Sciatic nerve (tissue), 2 donors: Measurements from ENCODE around the gene KIAA0586. TPM values are rescaled to one million over a fixed set of nuclear protein-coding genes. Genes with fewer than 3 reads are reported as not detected.
"Not testable (repeated sequence)": the region's sequence is repeated elsewhere in the genome, so short reads cannot be mapped to it uniquely, and the experiment has no call there.

Experiments
- ATAC-seq: fragments of 200-7000 bp; cut with Tn5 transposase; one replicate; pipeline ENCODE4 v1.9.1; 2020; ENCODE audit warnings: mild to moderate bottlenecking, moderate library complexity
- DNase-seq: peaks from one replicate; pipeline ENCODE4 v3.0.0-alpha.2; 2020; ENCODE audit warnings: low spot score
- intact Hi-C: fragments of 100-400 bp; cut with DNase I; formaldehyde crosslinking; loops from one replicate; pipeline ENCODE4 v1.14.2; 2022
- total RNA-seq: library from RNA; stranded (reverse); fragmentation: NEBNext Ultra II Directional; extraction: Animal tissue kit (Norgen Biotek cat#: 25700); gene quantifications from one replicate; pipeline ENCODE4 v1.2.1, GENCODE V29; 2021
- donor health status: DM: no; HTN: no; CAD: no.
- donor health status: DM: no; HTN: no; CAD: no.

The KIAA0586 gene
- total RNA-seq: 19.3 TPM

GRCh38 chr14:58427281-58428117 lies at the start of gene KIAA0586, which contains the start of gene TIMM9:
KIAA0586 (plus strand) TSS chr14:58427719; CDS start chr14:58428265, 546 bp downstream.
TIMM9 (minus strand) TSS chr14:58427531; CDS start chr14:58411945, 15,586 bp downstream.
- intact Hi-C loops: no loop called here
- peak; percentile 99 for ATAC-seq
- peak; percentile 97 for DNase-seq

GRCh38 chr14:58390830-58391229 lies 36.7 kb upstream of the KIAA0586 start:
- ATAC-seq (no peak), DNase-seq (no peak)
- intact Hi-C loops: no loop called here

GRCh38 chr14:58395562-58395811 lies 32.0 kb upstream of the KIAA0586 start:
- intact Hi-C loops: no loop called here
- DNase-seq: no peak
- ATAC-seq: no peak

- DNase-seq (peak; percentile 81), ATAC-seq (peak; percentile 86)
- intact Hi-C loops: no loop called here
Measured at GRCh38 chr14:58395812-58396788, 31.4 kb upstream of the KIAA0586 start, which contains the start of gene TOMM20L. TOMM20L (plus strand) TSS chr14:58395930; CDS start chr14:58395958, 28 bp downstream.

GRCh38 chr14:58397156-58397555 lies 30.4 kb upstream of the KIAA0586 start:
- ATAC-seq: no peak
- intact Hi-C loops: no loop called here
- DNase-seq: no peak

GRCh38 chr14:58398495-58398894 lies 29.0 kb upstream of the KIAA0586 start:
- intact Hi-C loops: no loop called here

GRCh38 chr14:58398895-58399294 lies 28.6 kb upstream of the KIAA0586 start:
- ATAC-seq: no peak
- intact Hi-C loops: no loop called here

More at GRCh38 chr14:58398495-58398894, 29.0 kb upstream of the KIAA0586 start:
- DNase-seq (no peak), ATAC-seq (no peak)

GRCh38 chr14:58401587-58401986 lies 25.9 kb upstream of the KIAA0586 start:
- ATAC-seq (no peak), DNase-seq (no peak)
- intact Hi-C loops: no loop called here

More at GRCh38 chr14:58398895-58399294, 28.6 kb upstream of the KIAA0586 start:
- DNase-seq: no peak

- ATAC-seq: no peak
- no peak for DNase-seq
- intact Hi-C loops: no loop called here
Measured at GRCh38 chr14:58408681-58409215, 18.8 kb upstream of the KIAA0586 start.

GRCh38 chr14:58414845-58415244 lies 12.7 kb upstream of the KIAA0586 start:
- intact Hi-C loops: no loop called here
- ATAC-seq (no peak), DNase-seq (no peak)

GRCh38 chr14:58415636-58416547 lies 11.6 kb upstream of the KIAA0586 start:
- ATAC-seq (no peak), DNase-seq (no peak)
- intact Hi-C loops: no loop called here

GRCh38 chr14:58416934-58417333 lies 10.6 kb upstream of the KIAA0586 start:
- DNase-seq, intact Hi-C loops, ATAC-seq: not testable (repeated sequence)

GRCh38 chr14:58426670-58427280 lies 744 bp upstream of the KIAA0586 start:
- ATAC-seq (peak; percentile 89), DNase-seq (peak; percentile 73)
- intact Hi-C loops: no loop called here

GRCh38 chr14:58428118-58428683 lies 682 bp downstream of the KIAA0586 start:
- intact Hi-C loops: no loop called here
- DNase-seq (no peak), ATAC-seq (peak; percentile 36)

GRCh38 chr14:58430156-58430555 lies 2.6 kb downstream of the KIAA0586 start:
- no peak for DNase-seq
- ATAC-seq: no peak
- intact Hi-C loops: no loop called here

- DNase-seq: no peak
- no peak for ATAC-seq
- intact Hi-C loops: no loop called here
Measured at GRCh38 chr14:58439476-58439875, 12.0 kb downstream of the KIAA0586 start.

GRCh38 chr14:58444627-58445026 lies 17.1 kb downstream of the KIAA0586 start:
- no peak for DNase-seq
- intact Hi-C loops: no loop called here
- no peak for ATAC-seq
